Astrocyte of the cerebellum (primary cell): ENCODE measurements around the gene CD58.

Experiments used
- DNase-seq: peaks from one replicate; pipeline ENCODE4 v3.0.0-alpha.2; 2011; ENCODE audit warnings: low read depth
- H3K4me3 ChIP-seq: 2 replicates; pipeline ENCODE4 v1.5.1; 2011; ENCODE audit warnings: mild to moderate bottlenecking, low read depth, low read length, moderate library complexity
- CTCF ChIP-seq: IDR thresholded peaks from 2 replicates; pipeline ENCODE4 v1.5.1; 2012; ENCODE audit warnings: low read length, low read depth, moderate library complexity, mild to moderate bottlenecking; ENCODE audit errors: missing control alignments
- in situ Hi-C: cut with HindIII; loops from 2 replicates; pipeline ENCODE4 v1.10.0; 2017; ENCODE audit warnings: low sequenced_read_pairs

CD58 gene

GRCh38 chr1:116494353-116494692 lies 76.5 kb downstream of the CD58 start:
- no peak overlapping the region for H3K4me3 ChIP-seq
- no peak for TF ChIP-seq CTCF
- DNase-seq, result peak; percentile 22
- in situ Hi-C loops, result loop anchor here (5.0 to 25.0 kb wide), 2 partner anchors 37 to 332 kb away; no protein-coding TSS in a partner anchor

GRCh38 chr1:116493484-116494352 lies 77.1 kb downstream of the CD58 start:
- H3K4me3 ChIP-seq, result no peak overlapping the region
- no peak for DNase-seq
- no peak for TF ChIP-seq CTCF

GRCh38 chr1:116493036-116493435 lies 77.8 kb downstream of the CD58 start:
- in situ Hi-C loops, result loop anchor here (5.0 to 25.0 kb wide), 2 partner anchors 36 to 331 kb away; no protein-coding TSS in a partner anchor
- DNase-seq, result no peak
- H3K4me3 ChIP-seq, result no peak overlapping the region
- TF ChIP-seq CTCF, result no peak

More at GRCh38 chr1:116493484-116494352, 77.1 kb downstream of the CD58 start:
- in situ Hi-C loops, result loop anchor here (5.0 to 25.0 kb wide), 2 partner anchors 36 to 331 kb away; no protein-coding TSS in a partner anchor

GRCh38 chr1:116492358-116492811 lies 78.4 kb downstream of the CD58 start:
- no peak for TF ChIP-seq CTCF

GRCh38 chr1:116491700-116492357 lies 79.0 kb downstream of the CD58 start:
- no peak for DNase-seq
- H3K4me3 ChIP-seq, result no peak overlapping the region
- in situ Hi-C loops, result loop anchor here (5.0 to 25.0 kb wide), 2 partner anchors 35 to 330 kb away; no protein-coding TSS in a partner anchor
- TF ChIP-seq CTCF, result no peak

More at GRCh38 chr1:116492358-116492811, 78.4 kb downstream of the CD58 start:
- no peak for DNase-seq
- no peak overlapping the region for H3K4me3 ChIP-seq
- in situ Hi-C loops, result loop anchor here (5.0 to 25.0 kb wide), 2 partner anchors 35 to 330 kb away; no protein-coding TSS in a partner anchor

- no peak for DNase-seq
- in situ Hi-C loops, result loop anchor here (5.0 to 25.0 kb wide), 2 partner anchors 33 to 328 kb away; no protein-coding TSS in a partner anchor
- no peak for TF ChIP-seq CTCF
- H3K4me3 ChIP-seq, result no peak overlapping the region
Measured at GRCh38 chr1:116490588-116490987, 80.2 kb downstream of the CD58 start.
